ENCODE results near the gene TADA3.
"Not testable (repeated sequence)": the region's sequence is repeated elsewhere in the genome, so short reads cannot be mapped to it uniquely, and the experiment has no call there.

TADA3 gene

GRCh38 chr3:9779721-9780457 lies 12.4 kb downstream of the TADA3 start:
- TF ChIP-seq CTCF (IDR thresholded peaks at IDR 0.05): no peak
- no peaks in the 10 kb centered on the region for H3K9me3 ChIP-seq
- peaks cover 28% of the 10 kb centered on the region for H3K36me3 ChIP-seq
- no peaks in the 10 kb centered on the region for H3K27me3 ChIP-seq
- peak overlapping the region; percentile 94 for H3K27ac ChIP-seq
- peaks cover 45% of the 10 kb centered on the region in 2 experiments for H3K4me1 ChIP-seq (ENCODE audit: control insufficient read depth in 1 of 2, insufficient read depth in 1 of 2, low read depth in 1 of 2, low read length in 1 of 2)
- peak overlapping the region; percentile 43 to 54 for H3K4me3 ChIP-seq (ENCODE audit: low read depth in 1 of 2, low read length in 1 of 2)

GRCh38 chr3:9779075-9779593 lies 13.1 kb downstream of the TADA3 start:
- no peaks in the 10 kb centered on the region for H3K9me3 ChIP-seq
- peaks cover 21% of the 10 kb centered on the region for H3K36me3 ChIP-seq
- no peaks in the 10 kb centered on the region for H3K27me3 ChIP-seq
- H3K27ac ChIP-seq: peak overlapping the region; percentile 94
- H3K4me3 ChIP-seq (ENCODE audit: low read depth in 1 of 2, low read length in 1 of 2): no peak overlapping the region
- no peak for TF ChIP-seq CTCF (IDR thresholded peaks at IDR 0.05)
- H3K4me1 ChIP-seq (ENCODE audit: control insufficient read depth in 1 of 2, insufficient read depth in 1 of 2, low read depth in 1 of 2, low read length in 1 of 2): peaks cover 45% of the 10 kb centered on the region in 2 experiments

GRCh38 chr3:9778143-9779074 lies 13.9 kb downstream of the TADA3 start:
- Histone ChIP-seq H3K9me3 (no peaks in the 10 kb centered on the region), H3K27ac (peak overlapping the region; percentile 94), H3K27me3 (no peaks in the 10 kb centered on the region), H3K36me3 (peaks cover 14% of the 10 kb centered on the region), H3K4me1 (ENCODE audit: control insufficient read depth in 1 of 2, insufficient read depth in 1 of 2, low read depth in 1 of 2, low read length in 1 of 2) (peaks cover 45% of the 10 kb centered on the region in 2 experiments), H3K4me3 (ENCODE audit: low read depth in 1 of 2, low read length in 1 of 2) (no peak overlapping the region)
- no peak for TF ChIP-seq CTCF (IDR thresholded peaks at IDR 0.05)

DNA sequence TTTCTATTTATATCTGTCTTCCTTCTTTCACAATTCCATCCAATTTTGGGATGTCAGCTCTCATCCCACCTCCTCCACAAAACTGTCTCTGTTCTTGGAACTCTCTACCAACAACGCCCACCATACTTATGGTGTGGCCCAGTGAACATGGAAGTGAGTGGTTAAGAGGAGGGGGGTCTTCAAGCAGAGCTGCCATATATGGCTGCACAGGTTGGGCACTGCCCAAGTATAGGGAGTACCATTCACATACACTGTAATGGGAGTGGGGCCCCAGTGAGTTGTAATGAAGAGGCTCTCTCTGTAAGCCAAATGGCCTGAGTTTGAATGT lies 14.6 kb downstream of the TADA3 start:
- H3K9me3 ChIP-seq: no peaks in the 10 kb centered on the region
- H3K4me1 ChIP-seq (ENCODE audit: control insufficient read depth in 1 of 2, insufficient read depth in 1 of 2, low read depth in 1 of 2, low read length in 1 of 2): peaks cover 42% of the 10 kb centered on the region in 2 experiments
- H3K4me3 ChIP-seq (ENCODE audit: low read depth in 1 of 2, low read length in 1 of 2): no peak overlapping the region
- H3K27ac ChIP-seq: no peak overlapping the region
- H3K27me3 ChIP-seq: no peaks in the 10 kb centered on the region
- TF ChIP-seq CTCF (IDR thresholded peaks at IDR 0.05): no peak
- peaks cover 6% of the 10 kb centered on the region for H3K36me3 ChIP-seq

GRCh38 chr3:9776896-9777693 lies 15.2 kb downstream of the TADA3 start:
- peaks cover 36 to 37% of the 10 kb centered on the region in 2 experiments for H3K4me1 ChIP-seq (ENCODE audit: control insufficient read depth in 1 of 2, insufficient read depth in 1 of 2, low read depth in 1 of 2, low read length in 1 of 2)
- no peaks in the 10 kb centered on the region for H3K27me3 ChIP-seq
- peaks cover 6% of the 10 kb centered on the region for H3K36me3 ChIP-seq
- no peak overlapping the region for H3K4me3 ChIP-seq (ENCODE audit: low read depth in 1 of 2, low read length in 1 of 2)
- TF ChIP-seq CTCF (IDR thresholded peaks at IDR 0.05): no peak
- no peak overlapping the region for H3K27ac ChIP-seq
- H3K9me3 ChIP-seq: no peaks in the 10 kb centered on the region

DNA sequence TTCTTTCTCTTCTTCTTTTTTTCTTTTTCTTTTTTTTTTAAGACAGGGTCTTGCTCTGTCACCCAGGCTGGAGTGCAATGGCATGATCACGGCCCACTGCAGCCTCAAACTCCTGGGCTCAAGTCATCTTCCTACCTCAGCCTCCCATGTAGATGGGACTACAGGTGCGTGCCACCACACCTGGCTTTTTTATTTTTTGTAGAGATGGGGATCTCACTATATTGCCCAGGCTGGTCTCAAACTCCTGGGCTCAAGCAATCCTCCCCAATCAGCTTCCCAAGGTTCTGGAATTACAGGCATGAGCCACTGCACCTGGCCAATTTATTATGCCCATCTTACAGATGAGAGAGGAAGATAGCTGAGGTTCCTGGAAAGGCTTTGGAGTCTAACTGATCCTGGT lies 21.3 kb downstream of the TADA3 start:
- H3K27ac ChIP-seq; H3K4me3 ChIP-seq (ENCODE audit: low read depth in 1 of 2, low read length in 1 of 2); H3K9me3 ChIP-seq; H3K36me3 ChIP-seq: not testable (repeated sequence)
- Histone ChIP-seq H3K4me1 (ENCODE audit: control insufficient read depth in 1 of 2, insufficient read depth in 1 of 2, low read depth in 1 of 2, low read length in 1 of 2) (peaks cover 23 to 26% of the 10 kb centered on the region in 2 experiments), H3K27me3 (peaks cover 14% of the 10 kb centered on the region)

Measured in neutrophil (primary cell).